GM12874 (cell line): Measurements from ENCODE around the gene SLN.

ENCODE experiments used
- TF ChIP-seq, protein P1 (sequence below): IDR thresholded peaks from 2 replicates; pipeline ENCODE4 v1.5.1; 2011; ENCODE audit warnings: low read depth, mild to moderate bottlenecking, control low read depth, low read length, moderate library complexity; ENCODE audit not compliant: insufficient read depth

SLN gene

DNA sequence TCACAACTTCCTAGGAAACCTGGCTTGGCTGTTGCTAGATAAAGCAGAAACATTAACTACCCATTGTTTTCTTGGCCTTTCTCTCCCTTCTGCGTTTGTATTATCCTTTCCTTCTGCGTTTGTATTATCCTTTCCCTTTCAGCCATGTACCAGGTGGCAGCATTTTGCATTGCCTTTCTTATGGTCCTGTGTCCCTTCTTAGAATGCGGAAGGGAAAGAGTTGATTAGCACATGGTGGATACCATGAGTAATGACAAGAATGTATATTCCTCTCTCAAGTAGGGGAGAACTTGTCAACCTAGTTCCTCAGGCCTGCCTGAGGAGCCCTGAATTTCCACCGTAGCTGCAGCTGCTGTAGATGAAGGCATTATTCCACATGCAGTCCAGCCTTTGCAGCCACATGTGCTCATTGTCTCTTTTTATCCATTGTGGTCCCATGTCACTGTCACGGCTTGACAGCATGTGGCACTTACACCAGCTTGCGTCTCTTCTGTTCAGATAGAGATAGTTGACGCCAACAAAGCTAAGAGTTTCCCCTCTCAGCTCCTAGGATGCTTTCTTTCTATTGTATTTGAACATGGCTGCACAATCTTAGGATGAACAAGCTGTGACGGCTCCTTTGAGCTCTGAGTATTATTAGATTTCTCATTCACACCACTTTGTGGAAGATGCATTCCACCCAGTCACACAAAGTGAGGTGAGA is 44.8 kb downstream of the SLN start:
- TF ChIP-seq, protein P1, sequence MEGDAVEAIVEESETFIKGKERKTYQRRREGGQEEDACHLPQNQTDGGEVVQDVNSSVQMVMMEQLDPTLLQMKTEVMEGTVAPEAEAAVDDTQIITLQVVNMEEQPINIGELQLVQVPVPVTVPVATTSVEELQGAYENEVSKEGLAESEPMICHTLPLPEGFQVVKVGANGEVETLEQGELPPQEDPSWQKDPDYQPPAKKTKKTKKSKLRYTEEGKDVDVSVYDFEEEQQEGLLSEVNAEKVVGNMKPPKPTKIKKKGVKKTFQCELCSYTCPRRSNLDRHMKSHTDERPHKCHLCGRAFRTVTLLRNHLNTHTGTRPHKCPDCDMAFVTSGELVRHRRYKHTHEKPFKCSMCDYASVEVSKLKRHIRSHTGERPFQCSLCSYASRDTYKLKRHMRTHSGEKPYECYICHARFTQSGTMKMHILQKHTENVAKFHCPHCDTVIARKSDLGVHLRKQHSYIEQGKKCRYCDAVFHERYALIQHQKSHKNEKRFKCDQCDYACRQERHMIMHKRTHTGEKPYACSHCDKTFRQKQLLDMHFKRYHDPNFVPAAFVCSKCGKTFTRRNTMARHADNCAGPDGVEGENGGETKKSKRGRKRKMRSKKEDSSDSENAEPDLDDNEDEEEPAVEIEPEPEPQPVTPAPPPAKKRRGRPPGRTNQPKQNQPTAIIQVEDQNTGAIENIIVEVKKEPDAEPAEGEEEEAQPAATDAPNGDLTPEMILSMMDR: no peak

DNA sequence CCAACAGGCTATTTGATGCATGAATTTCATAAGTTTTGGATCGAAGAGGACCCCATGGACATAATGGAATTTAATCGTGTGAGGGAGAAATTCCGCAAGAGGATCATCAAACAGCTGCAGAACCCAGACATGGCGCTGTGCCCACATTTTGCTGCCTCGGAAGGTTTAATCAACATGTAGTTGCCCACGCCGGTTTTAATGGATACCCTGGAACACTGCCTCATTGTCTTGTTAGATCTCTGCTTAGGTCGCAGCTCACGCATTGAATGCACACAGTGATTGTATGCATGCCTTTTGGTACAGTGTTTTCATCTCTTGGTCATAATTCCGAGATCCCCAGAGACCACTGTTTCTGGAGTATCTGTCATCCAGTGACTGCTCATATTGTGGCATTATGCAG is 46.8 kb downstream of the SLN start:
- TF ChIP-seq, protein P1: no peak

DNA sequence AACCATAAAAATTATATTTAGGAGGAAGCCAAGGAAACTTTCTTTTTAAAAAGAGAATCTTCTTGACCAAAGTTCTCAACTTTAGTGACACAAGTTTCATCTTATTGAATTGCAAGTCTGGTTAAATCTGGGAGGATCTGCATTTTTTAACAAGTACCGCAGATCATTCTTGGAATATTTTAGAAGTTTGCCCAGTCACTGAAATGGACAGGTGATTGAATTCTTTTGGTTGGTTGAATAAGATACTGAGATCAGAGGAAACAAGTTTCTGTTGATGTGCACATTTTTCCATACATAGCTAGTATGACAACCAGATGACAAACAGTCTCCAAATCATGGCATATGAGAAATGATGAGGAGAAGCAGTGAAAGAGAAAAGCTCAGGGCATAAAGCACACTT is 50.2 kb downstream of the SLN start:
- TF ChIP-seq, protein P1: no peak

DNA sequence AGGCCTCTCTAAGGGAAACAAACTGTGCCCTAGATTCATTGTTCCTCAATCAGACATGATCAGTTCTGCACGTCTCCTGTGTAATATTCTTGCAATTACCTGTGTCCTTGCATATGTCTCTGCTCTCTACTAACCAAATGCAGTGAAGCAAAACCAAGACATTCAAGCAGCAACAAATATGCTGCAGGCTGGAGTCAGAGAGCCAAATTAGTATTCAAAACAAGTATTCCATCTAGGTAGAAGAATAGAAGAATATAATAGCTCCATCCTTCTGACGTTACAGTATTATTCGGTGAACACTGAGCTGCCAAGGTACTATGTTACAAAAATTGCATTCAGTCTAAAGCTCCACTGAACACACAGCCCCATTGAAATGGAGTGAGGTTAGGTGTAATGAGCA is 51.8 kb downstream of the SLN start:
- TF ChIP-seq, protein P1: no peak

DNA sequence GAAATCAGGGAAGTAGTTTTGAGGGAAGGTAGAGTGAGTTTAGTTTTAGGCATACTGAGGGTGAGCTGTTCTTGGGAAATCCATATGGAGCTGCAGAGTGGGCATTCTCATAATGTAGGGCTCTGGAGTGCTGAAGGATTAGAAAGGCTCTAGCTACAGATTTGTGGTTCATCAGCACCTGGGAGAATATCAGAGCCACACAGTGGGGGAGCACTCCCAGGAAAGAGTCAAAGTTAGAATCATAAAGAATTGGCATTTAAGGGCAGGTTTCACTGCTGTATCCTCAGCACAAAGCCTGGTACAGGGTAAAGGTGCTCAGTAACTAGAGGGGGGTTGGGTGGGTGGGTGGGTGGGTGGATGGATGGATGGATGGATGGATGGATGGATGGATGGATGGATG is 52.5 kb downstream of the SLN start:
- TF ChIP-seq, protein P1: no peak
